Neural progenitor cell (in vitro differentiated cells): ENCODE data around the gene PNPLA5. TPM values are rescaled to one million over a fixed set of nuclear protein-coding genes. Genes with fewer than 3 reads are reported as not detected.

Source experiments
- DNase-seq: peaks from one replicate; pipeline ENCODE4 v3.0.0-alpha.2; 2016; ENCODE audit warnings: low spot score
- H2AFZ ChIP-seq: fragments of 200-600 bp; sonication (generic); replicated peaks from 2 replicates; pipeline ENCODE4 v1.6.1; 2016; ENCODE audit warnings: antibody characterized with exemption
- H3F3A ChIP-seq: fragments of 200-600 bp; sonication (generic); 2 replicates; pipeline ENCODE4 v1.6.1; 2016; ENCODE audit warnings: antibody characterized with exemption, low read depth
- H3K27ac ChIP-seq: fragments of 200-600 bp; sonication (generic); 2 replicates; pipeline ENCODE4 v1.5.1; 2016; ENCODE audit warnings: mild to moderate bottlenecking
- H3K27me3 ChIP-seq: fragments of 200-600 bp; sonication (generic); 2 replicates; pipeline ENCODE4 v1.6.1; 2016; ENCODE audit warnings: mild to moderate bottlenecking, moderate library complexity
- H3K36me3 ChIP-seq: fragments of 200-600 bp; sonication (generic); 2 replicates; pipeline ENCODE4 v1.5.1; 2016
- H3K4me1 ChIP-seq: fragments of 200-600 bp; sonication (generic); 2 replicates; pipeline ENCODE4 v1.6.1; 2016; ENCODE audit warnings: mixed run types
- H3K4me2 ChIP-seq: fragments of 200-600 bp; sonication (generic); 2 replicates; pipeline ENCODE4 v1.6.1; 2016
- H3K4me3 ChIP-seq: fragments of 200-600 bp; sonication (generic); 2 replicates; pipeline ENCODE4 v1.5.1; 2016
- H3K79me2 ChIP-seq: fragments of 200-600 bp; sonication (generic); 2 replicates; pipeline ENCODE4 v1.6.1; 2016; ENCODE audit warnings: low read depth
- H3K9ac ChIP-seq: fragments of 200-600 bp; sonication (generic); 2 replicates; pipeline ENCODE4 v1.6.1; 2016
- H3K9me3 ChIP-seq: fragments of 200-600 bp; sonication (generic); 2 replicates; pipeline ENCODE4 v1.5.1; 2016; ENCODE audit warnings: low read depth
- H4K20me1 ChIP-seq: fragments of 200-600 bp; sonication (generic); 2 replicates; pipeline ENCODE4 v1.6.1; 2016; ENCODE audit warnings: low read depth
- H3K27ac Mint-ChIP-seq: 3 replicates; pipeline ENCODE4 v1.8.0; 2021; ENCODE audit warnings: mixed read lengths
- H3K27me3 Mint-ChIP-seq: 2 replicates; pipeline ENCODE4 v1.8.0; 2022; ENCODE audit warnings: low read depth, mild to moderate bottlenecking, inconsistent platforms, moderate library complexity, mixed read lengths; ENCODE audit not compliant: insufficient read depth
- H3K36me3 Mint-ChIP-seq: 3 replicates; pipeline ENCODE4 v1.8.0; 2021; ENCODE audit warnings: mixed read lengths
- H3K4me1 Mint-ChIP-seq: 3 replicates; pipeline ENCODE4 v1.8.0; 2021; ENCODE audit warnings: mixed read lengths
- H3K4me3 Mint-ChIP-seq: 3 replicates; pipeline ENCODE4 v1.8.0; 2021; ENCODE audit warnings: mild to moderate bottlenecking, moderate library complexity, mixed read lengths
- H3K9me3 Mint-ChIP-seq: 3 replicates; pipeline ENCODE4 v1.8.0; 2020; ENCODE audit warnings: mixed read lengths
- EZH2 ChIP-seq: fragments of 200-600 bp; sonication (generic); IDR thresholded peaks from 2 replicates; pipeline ENCODE4 v1.6.1; 2017; ENCODE audit warnings: antibody characterized with exemption, mild to moderate bottlenecking, moderate library complexity
- EZH2phosphoT487 ChIP-seq: fragments of 200-600 bp; sonication (generic); IDR thresholded peaks from 2 replicates; pipeline ENCODE4 v1.6.1; 2017; ENCODE audit warnings: antibody characterized with exemption
- total RNA-seq: library from RNA; depleted of rRNA; stranded (reverse); fragments of >200 nt; gene quantifications from 2 replicates; pipeline ENCODE4 v1.2.3, GENCODE V29; 2015; ENCODE audit warnings: low replicate concordance
- TF ChIP-seq, protein P1 (sequence below): fragments of 200-600 bp; sonication (generic); IDR thresholded peaks from 2 replicates; pipeline ENCODE4 v1.5.1; 2017; ENCODE audit warnings: antibody characterized with exemption, mild to moderate bottlenecking

The PNPLA5 gene
- total RNA-seq, 1 donor from 2014 or later = 0.11 TPM

DNA sequence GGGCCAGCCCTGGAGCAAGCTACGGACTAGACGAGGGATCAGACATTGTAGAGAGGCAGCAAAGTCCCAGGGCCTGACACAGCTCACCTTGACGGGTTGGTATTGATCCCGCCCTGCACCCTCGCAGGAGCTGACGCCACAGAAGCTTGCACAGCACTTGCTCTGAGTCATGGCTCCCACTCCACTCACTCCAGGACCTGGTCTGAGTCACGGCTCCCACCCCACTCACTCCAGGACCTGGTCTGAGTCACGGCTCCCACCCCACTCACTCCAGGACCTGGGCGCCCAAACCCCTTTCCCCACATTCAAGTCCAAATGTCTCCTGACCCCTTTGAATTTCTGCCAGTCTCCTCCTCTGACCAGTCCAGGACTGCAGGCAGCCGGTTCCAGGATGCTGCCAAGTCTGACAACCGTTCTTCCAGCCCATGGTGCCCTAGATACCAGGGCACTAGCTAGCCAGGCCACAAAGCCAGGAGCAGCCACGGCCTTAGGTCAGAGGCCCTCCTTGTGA is 6.0 kb upstream of the PNPLA5 start:
- Histone ChIP-seq H3K9me3 (no peaks in the 10 kb centered on the region), H3F3A (no peaks in the 10 kb centered on the region), H3K27ac (no peak overlapping the region), H3K27me3 (peaks cover 19% of the 10 kb centered on the region), H3K4me3 (no peak overlapping the region), H3K79me2 (no peaks in the 10 kb centered on the region), H3K9ac (no peak overlapping the region), H4K20me1 (no peaks in the 10 kb centered on the region), H3K36me3 (no peaks in the 10 kb centered on the region), H3K4me2 (no peak overlapping the region), H2AFZ (no peak overlapping the region), H3K4me1 (no peaks in the 10 kb centered on the region)
- TF ChIP-seq, protein P1, sequence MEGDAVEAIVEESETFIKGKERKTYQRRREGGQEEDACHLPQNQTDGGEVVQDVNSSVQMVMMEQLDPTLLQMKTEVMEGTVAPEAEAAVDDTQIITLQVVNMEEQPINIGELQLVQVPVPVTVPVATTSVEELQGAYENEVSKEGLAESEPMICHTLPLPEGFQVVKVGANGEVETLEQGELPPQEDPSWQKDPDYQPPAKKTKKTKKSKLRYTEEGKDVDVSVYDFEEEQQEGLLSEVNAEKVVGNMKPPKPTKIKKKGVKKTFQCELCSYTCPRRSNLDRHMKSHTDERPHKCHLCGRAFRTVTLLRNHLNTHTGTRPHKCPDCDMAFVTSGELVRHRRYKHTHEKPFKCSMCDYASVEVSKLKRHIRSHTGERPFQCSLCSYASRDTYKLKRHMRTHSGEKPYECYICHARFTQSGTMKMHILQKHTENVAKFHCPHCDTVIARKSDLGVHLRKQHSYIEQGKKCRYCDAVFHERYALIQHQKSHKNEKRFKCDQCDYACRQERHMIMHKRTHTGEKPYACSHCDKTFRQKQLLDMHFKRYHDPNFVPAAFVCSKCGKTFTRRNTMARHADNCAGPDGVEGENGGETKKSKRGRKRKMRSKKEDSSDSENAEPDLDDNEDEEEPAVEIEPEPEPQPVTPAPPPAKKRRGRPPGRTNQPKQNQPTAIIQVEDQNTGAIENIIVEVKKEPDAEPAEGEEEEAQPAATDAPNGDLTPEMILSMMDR = no peak
- TF ChIP-seq EZH2 (no peak), EZH2phosphoT487 (no peak)
- no peaks in the 10 kb centered on the region for H3K9me3 Mint-ChIP-seq
- DNase-seq = no peak
- H3K27me3 Mint-ChIP-seq = peaks cover 27% of the 10 kb centered on the region
- H3K36me3 Mint-ChIP-seq = no peaks in the 10 kb centered on the region
- no peak overlapping the region for H3K4me3 Mint-ChIP-seq
- H3K27ac Mint-ChIP-seq = no peak overlapping the region
- peaks cover 4% of the 10 kb centered on the region for H3K4me1 Mint-ChIP-seq

DNA sequence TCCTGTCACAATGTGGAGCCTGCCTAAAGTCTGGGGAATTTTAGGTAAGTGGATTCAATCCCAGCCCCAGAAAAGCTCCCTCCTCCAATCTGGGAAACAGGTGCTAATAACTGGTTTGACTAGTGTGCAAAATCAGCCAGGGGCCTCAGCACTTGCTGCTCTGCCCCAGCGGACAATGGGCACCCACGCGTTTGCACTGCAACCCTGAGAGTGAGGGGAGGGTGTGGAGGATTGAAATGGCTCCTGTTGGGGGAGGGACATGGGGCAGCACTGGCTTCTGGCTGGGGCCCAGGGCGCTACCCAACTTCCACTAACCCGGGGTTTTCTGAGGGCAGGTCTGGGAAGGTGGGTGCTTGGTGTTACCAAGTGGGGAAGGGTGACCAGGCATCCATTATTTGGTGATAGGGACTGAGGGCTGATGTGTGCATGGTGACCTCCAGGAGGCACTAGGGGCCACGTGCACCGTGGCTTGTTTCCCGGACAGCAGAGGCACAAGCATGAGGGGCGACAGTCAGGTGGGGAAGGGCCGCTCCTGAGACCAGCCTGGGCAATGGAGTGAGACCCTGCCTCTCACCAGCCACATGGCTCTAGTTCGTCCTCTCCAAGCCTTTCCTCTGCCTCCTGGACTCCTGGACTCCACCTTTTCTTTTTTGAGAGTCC is 4.3 kb upstream of the PNPLA5 start:
- H3F3A ChIP-seq = no peaks in the 10 kb centered on the region
- H3K4me2 ChIP-seq = no peak overlapping the region
- H3K4me3 ChIP-seq = no peak overlapping the region
- no peak for TF ChIP-seq EZH2phosphoT487
- no peak for TF ChIP-seq EZH2
- TF ChIP-seq, protein P1 = peak; percentile 29
- no peaks in the 10 kb centered on the region for H3K36me3 Mint-ChIP-seq
- H3K27ac Mint-ChIP-seq = no peak overlapping the region
- no peaks in the 10 kb centered on the region for H3K36me3 ChIP-seq
- H3K4me1 Mint-ChIP-seq = no peaks in the 10 kb centered on the region
- H3K27me3 Mint-ChIP-seq = peaks cover 38% of the 10 kb centered on the region
- no peak overlapping the region for H3K9ac ChIP-seq
- H3K4me3 Mint-ChIP-seq = no peak overlapping the region
- no peak overlapping the region for H2AFZ ChIP-seq
- H3K27ac ChIP-seq = no peak overlapping the region
- peaks cover 5% of the 10 kb centered on the region for H3K4me1 ChIP-seq
- H4K20me1 ChIP-seq = no peaks in the 10 kb centered on the region
- no peaks in the 10 kb centered on the region for H3K9me3 ChIP-seq
- H3K27me3 ChIP-seq = peaks cover 36% of the 10 kb centered on the region
- peak; percentile 33 for DNase-seq
- H3K9me3 Mint-ChIP-seq = peaks cover 2% of the 10 kb centered on the region
- no peaks in the 10 kb centered on the region for H3K79me2 ChIP-seq

DNA sequence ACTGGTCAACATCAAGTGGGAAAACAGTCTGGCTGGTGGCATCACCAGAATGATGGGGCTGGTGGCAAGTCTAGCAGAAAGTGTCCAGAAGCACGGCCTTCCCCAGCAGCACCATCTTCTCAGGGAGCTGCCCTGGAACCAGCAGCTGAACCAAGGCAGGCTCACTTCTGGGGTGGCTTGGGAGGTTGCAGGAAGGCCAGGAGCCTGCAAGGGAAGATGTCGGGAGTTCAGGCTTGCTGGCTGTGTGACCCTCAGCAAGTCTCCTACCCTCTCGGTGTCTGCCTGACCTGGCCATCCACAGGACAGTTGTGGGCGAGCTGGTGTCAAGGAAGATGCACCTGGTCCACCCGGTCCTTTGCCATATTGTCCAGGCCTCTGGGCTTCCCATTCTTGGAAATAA is 2.3 kb upstream of the PNPLA5 start:
- H3K4me3 Mint-ChIP-seq = no peak overlapping the region
- H3K27me3 Mint-ChIP-seq = peaks cover 46% of the 10 kb centered on the region
- no peak overlapping the region for H3K27ac Mint-ChIP-seq

More for the DNA sequence above, 2.3 kb upstream of the PNPLA5 start:
- Histone ChIP-seq H3F3A (no peaks in the 10 kb centered on the region), H3K36me3 (no peaks in the 10 kb centered on the region), H3K9ac (no peak overlapping the region), H3K4me2 (no peak overlapping the region), H4K20me1 (no peaks in the 10 kb centered on the region), H3K79me2 (no peaks in the 10 kb centered on the region), H3K27ac (no peak overlapping the region), H3K27me3 (peaks cover 55% of the 10 kb centered on the region), H3K4me1 (peaks cover 5% of the 10 kb centered on the region), H2AFZ (no peak overlapping the region), H3K4me3 (no peak overlapping the region), H3K9me3 (no peaks in the 10 kb centered on the region)
- DNase-seq = no peak
- no peaks in the 10 kb centered on the region for H3K36me3 Mint-ChIP-seq
- TF ChIP-seq EZH2 = no peak
- TF ChIP-seq, protein P1 = no peak
- no peak for TF ChIP-seq EZH2phosphoT487
- H3K4me1 Mint-ChIP-seq = no peaks in the 10 kb centered on the region
- H3K9me3 Mint-ChIP-seq = peaks cover 2% of the 10 kb centered on the region
